SK-N-MC (cell line): Measurements from ENCODE around the gene POU2F3.

Experiments
- EZH2 ChIP-seq: fragments of 200-600 bp; sonication (generic); IDR thresholded peaks from one replicate; pipeline ENCODE4 v1.6.1; 2017; ENCODE audit warnings: antibody characterized with exemption
- FOXP2 ChIP-seq: optimal IDR thresholded peaks from 2 replicates; pipeline ENCODE3; 2011; ENCODE audit warnings: mild to moderate bottlenecking, moderate library complexity; ENCODE audit not compliant: insufficient read depth; ENCODE audit errors: extremely low read length, control extremely low read depth
- POLR2AphosphoS5 ChIP-seq: IDR thresholded peaks from 2 replicates; pipeline ENCODE4 v1.6.1; 2012; ENCODE audit warnings: mild to moderate bottlenecking, low read depth, low read length, borderline replicate concordance

GRCh38 chr11:120342678-120343077 lies 102.7 kb downstream of the POU2F3 start:
- TF ChIP-seq POLR2AphosphoS5 (no peak), EZH2 (no peak), FOXP2 (no peak)
